Liver (tissue), 4 donors: ENCODE measurements around the gene DPYSL4. TPM values are rescaled to one million over a fixed set of nuclear protein-coding genes. Genes with fewer than 3 reads are reported as not detected.

Experiments
- polyA plus RNA-seq, 2 donors: library from polyadenylated mRNA; stranded (reverse) in 1 of 2; unstranded in 1 of 2; fragments of 200-250 nt in 1 of 2; fragments of >200 nt in 1 of 2; fragmentation: Nextera tagmentation in 1 of 2; extraction: Ambion mirVana in 1 of 2; gene quantifications; one replicate each; pipeline versions ENCODE4 v1.2.1 to v1.2.3, GENCODE V29; 2013 to 2015
- total RNA-seq, 2 donors: library from RNA; depleted of rRNA; stranded (reverse); fragments of >200 nt; gene quantifications; one replicate each; pipeline ENCODE4 v1.2.3, GENCODE V29; 2014
- donor health status: healthy.
- donor health status: healthy.
- donor health status: healthy.

Gene DPYSL4
- total and polyA plus RNA-seq, 4 donors = 0.19 to 2.2 (median 0.26) TPM

Other genes with a start within 250 kb of the DPYSL4 start
- gene BNIP3, start 205.0 kb upstream of the DPYSL4 start, total RNA-seq = 100 to 1,000 TPM in 1 of 2 donors, 10 to 100 TPM in 1; 36.8 to 151 TPM
- gene BNIP3, start 205.0 kb upstream of the DPYSL4 start, polyA plus RNA-seq = 100 to 1,000 TPM in 1 of 2 donors, 10 to 100 TPM in 1; 94.4 to 133 TPM
- under 1 TPM; 0.09 to 0.17 TPM for gene JAKMIP3, start 121.0 kb upstream of the DPYSL4 start, total RNA-seq
- under 1 TPM in 1 of 2 donors, not detected in 1; 0.08 TPM for gene JAKMIP3, start 121.0 kb upstream of the DPYSL4 start, polyA plus RNA-seq
- gene STK32C, start 121.0 kb downstream of the DPYSL4 start, total RNA-seq = 1 to 10 TPM; 1.8 to 4.6 TPM
- gene STK32C, start 121.0 kb downstream of the DPYSL4 start, polyA plus RNA-seq = 1 to 10 TPM; 2.0 to 2.4 TPM
- gene LRRC27, start 145.2 kb downstream of the DPYSL4 start, total RNA-seq = 1 to 10 TPM; 1.8 to 2.8 TPM
- 1 to 10 TPM; 2.4 to 2.8 TPM for gene LRRC27, start 145.2 kb downstream of the DPYSL4 start, polyA plus RNA-seq
- gene PWWP2B, start 210.3 kb downstream of the DPYSL4 start, total RNA-seq = 1 to 10 TPM; 3.2 to 4.1 TPM
- 1 to 10 TPM in 1 of 2 donors, under 1 TPM in 1; 0.75 to 4.2 TPM for gene PWWP2B, start 210.3 kb downstream of the DPYSL4 start, polyA plus RNA-seq